HL-60 (cell line): ENCODE data around the gene SIL1.

ENCODE experiments used
- CTCF ChIP-seq: IDR thresholded peaks from one replicate; pipeline ENCODE4 v1.5.1; 2011; ENCODE audit warnings: low read length, control low read depth, inconsistent platforms; ENCODE audit not compliant: insufficient read depth
- GABPA ChIP-seq: IDR thresholded peaks from 2 replicates; pipeline ENCODE4 v1.6.1; 2012; ENCODE audit warnings: low read depth
- POLR2AphosphoS5 ChIP-seq: IDR thresholded peaks from 2 replicates; pipeline ENCODE4 v1.6.1; 2012; ENCODE audit warnings: low read depth
- TF ChIP-seq, protein P1 (sequence below): IDR thresholded peaks from 2 replicates; pipeline ENCODE4 v1.6.1; 2012; ENCODE audit warnings: low read depth; ENCODE audit not compliant: insufficient replicate concordance

DNA sequence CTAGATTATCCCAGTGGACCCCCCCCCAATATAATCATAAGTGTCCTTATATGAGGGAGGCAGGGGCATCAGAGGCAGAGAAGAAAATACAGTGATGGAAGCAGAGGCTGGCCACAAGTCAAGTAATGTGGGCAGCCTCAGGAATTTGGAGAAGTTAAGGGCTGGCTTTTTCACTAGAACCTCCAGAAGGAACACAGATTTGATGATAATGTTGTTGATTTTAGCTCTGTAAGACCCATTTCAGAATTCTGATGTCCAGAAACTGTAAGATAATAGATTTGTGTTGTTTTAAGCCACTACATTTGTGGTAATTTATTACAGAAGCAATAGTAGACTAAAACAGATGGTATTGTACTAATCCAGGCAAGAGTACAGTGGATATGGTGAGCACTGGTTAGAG is 286.7 kb downstream of the SIL1 start:
- TF ChIP-seq CTCF (no peak), GABPA (no peak), POLR2AphosphoS5 (no peak)
- TF ChIP-seq, protein P1, sequence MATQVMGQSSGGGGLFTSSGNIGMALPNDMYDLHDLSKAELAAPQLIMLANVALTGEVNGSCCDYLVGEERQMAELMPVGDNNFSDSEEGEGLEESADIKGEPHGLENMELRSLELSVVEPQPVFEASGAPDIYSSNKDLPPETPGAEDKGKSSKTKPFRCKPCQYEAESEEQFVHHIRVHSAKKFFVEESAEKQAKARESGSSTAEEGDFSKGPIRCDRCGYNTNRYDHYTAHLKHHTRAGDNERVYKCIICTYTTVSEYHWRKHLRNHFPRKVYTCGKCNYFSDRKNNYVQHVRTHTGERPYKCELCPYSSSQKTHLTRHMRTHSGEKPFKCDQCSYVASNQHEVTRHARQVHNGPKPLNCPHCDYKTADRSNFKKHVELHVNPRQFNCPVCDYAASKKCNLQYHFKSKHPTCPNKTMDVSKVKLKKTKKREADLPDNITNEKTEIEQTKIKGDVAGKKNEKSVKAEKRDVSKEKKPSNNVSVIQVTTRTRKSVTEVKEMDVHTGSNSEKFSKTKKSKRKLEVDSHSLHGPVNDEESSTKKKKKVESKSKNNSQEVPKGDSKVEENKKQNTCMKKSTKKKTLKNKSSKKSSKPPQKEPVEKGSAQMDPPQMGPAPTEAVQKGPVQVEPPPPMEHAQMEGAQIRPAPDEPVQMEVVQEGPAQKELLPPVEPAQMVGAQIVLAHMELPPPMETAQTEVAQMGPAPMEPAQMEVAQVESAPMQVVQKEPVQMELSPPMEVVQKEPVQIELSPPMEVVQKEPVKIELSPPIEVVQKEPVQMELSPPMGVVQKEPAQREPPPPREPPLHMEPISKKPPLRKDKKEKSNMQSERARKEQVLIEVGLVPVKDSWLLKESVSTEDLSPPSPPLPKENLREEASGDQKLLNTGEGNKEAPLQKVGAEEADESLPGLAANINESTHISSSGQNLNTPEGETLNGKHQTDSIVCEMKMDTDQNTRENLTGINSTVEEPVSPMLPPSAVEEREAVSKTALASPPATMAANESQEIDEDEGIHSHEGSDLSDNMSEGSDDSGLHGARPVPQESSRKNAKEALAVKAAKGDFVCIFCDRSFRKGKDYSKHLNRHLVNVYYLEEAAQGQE: no peak
